Measurements from ENCODE around the gene SP7. TPM values are rescaled to one million over a fixed set of nuclear protein-coding genes. Genes with fewer than 3 reads are reported as not detected.

SP7 gene
- total and polyA plus RNA-seq, 9 of the 15 experiments (the other 6 are each of a cell fraction or from before 2014, with no cell fraction given), result 0.04 TPM; not detected in 8

DNA sequence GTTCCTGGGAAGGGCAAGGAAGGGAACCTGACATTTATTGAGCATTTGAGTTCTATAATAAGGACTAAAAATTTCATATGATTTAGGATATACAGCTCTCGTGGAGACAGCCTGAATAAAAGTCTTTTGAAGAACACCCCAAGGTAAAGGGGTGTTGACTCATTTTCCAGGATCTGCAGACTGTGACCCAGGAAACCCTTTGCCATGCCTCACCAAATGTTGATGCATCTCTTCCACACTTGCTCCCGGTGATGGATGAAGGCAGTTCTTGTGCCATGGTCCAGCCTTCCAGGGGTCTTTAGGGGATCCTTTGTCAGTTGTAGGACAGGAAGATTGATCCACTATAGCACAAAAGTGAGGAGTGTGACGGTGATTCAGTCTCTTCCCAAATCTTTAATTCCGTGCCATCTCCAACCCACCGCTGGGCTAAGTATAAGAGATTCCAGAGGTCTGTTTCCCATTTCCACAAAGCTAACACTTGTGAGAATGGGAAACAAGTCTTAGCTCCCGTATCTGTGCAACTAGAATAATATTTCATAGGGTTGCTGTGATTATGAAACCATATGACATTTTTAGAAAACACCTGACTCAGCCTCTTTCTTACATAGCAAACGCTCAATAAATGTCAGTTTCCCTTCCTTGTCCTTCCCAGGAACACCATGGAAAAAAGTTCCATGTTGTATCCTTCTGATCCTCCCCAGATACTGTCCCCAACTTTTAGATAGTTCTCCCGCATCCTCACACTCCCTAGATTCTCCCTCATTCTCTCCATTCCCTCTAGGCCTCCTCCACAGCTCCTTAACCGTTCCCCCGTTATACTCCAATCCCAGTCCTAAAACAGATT is 15.6 kb downstream of the SP7 start (continued):
- TF ChIP-seq, protein P1, sequence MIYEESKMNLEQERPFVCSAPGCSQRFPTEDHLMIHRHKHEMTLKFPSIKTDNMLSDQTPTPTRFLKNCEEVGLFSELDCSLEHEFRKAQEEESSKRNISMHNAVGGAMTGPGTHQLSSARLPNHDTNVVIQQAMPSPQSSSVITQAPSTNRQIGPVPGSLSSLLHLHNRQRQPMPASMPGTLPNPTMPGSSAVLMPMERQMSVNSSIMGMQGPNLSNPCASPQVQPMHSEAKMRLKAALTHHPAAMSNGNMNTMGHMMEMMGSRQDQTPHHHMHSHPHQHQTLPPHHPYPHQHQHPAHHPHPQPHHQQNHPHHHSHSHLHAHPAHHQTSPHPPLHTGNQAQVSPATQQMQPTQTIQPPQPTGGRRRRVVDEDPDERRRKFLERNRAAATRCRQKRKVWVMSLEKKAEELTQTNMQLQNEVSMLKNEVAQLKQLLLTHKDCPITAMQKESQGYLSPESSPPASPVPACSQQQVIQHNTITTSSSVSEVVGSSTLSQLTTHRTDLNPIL (CRISPR knock-in tag; IDR thresholded peaks at IDR 0.05), result 0 out of 2 replicates have a peak, but pooled peaks have one; percentile 33
- TF ChIP-seq NCOA2 (IDR thresholded peaks at IDR 0.05; ENCODE audit: partially characterized antibody in 2 of 2) (no peak), ZNF316 (IDR thresholded peaks at IDR 0.05) (peak; percentile 91), HDGF (IDR thresholded peaks at IDR 0.05) (peak; percentile 87; the same call in 1 of the 2 replicates)
- TF ChIP-seq, protein P2, sequence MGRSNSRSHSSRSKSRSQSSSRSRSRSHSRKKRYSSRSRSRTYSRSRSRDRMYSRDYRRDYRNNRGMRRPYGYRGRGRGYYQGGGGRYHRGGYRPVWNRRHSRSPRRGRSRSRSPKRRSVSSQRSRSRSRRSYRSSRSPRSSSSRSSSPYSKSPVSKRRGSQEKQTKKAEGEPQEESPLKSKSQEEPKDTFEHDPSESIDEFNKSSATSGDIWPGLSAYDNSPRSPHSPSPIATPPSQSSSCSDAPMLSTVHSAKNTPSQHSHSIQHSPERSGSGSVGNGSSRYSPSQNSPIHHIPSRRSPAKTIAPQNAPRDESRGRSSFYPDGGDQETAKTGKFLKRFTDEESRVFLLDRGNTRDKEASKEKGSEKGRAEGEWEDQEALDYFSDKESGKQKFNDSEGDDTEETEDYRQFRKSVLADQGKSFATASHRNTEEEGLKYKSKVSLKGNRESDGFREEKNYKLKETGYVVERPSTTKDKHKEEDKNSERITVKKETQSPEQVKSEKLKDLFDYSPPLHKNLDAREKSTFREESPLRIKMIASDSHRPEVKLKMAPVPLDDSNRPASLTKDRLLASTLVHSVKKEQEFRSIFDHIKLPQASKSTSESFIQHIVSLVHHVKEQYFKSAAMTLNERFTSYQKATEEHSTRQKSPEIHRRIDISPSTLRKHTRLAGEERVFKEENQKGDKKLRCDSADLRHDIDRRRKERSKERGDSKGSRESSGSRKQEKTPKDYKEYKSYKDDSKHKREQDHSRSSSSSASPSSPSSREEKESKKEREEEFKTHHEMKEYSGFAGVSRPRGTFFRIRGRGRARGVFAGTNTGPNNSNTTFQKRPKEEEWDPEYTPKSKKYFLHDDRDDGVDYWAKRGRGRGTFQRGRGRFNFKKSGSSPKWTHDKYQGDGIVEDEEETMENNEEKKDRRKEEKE (IDR thresholded peaks at IDR 0.05; ENCODE audit: borderline replicate concordance in 1 of 2, control insufficient read depth in 1 of 2, low read depth in 2 of 2, low read length in 1 of 2), result 0 out of 4 replicates have a peak, but pooled peaks of 1 of the 2 experiments have one; percentile 60
- TF ChIP-seq, protein P3, sequence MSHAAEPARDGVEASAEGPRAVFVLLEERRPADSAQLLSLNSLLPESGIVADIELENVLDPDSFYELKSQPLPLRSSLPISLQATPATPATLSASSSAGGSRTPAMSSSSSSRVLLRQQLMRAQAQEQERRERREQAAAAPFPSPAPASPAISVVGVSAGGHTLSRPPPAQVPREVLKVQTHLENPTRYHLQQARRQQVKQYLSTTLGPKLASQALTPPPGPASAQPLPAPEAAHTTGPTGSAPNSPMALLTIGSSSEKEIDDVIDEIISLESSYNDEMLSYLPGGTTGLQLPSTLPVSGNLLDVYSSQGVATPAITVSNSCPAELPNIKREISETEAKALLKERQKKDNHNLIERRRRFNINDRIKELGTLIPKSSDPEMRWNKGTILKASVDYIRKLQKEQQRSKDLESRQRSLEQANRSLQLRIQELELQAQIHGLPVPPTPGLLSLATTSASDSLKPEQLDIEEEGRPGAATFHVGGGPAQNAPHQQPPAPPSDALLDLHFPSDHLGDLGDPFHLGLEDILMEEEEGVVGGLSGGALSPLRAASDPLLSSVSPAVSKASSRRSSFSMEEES (CRISPR knock-in tag; IDR thresholded peaks at IDR 0.05), result no peak
- TF ChIP-seq, protein P4, sequence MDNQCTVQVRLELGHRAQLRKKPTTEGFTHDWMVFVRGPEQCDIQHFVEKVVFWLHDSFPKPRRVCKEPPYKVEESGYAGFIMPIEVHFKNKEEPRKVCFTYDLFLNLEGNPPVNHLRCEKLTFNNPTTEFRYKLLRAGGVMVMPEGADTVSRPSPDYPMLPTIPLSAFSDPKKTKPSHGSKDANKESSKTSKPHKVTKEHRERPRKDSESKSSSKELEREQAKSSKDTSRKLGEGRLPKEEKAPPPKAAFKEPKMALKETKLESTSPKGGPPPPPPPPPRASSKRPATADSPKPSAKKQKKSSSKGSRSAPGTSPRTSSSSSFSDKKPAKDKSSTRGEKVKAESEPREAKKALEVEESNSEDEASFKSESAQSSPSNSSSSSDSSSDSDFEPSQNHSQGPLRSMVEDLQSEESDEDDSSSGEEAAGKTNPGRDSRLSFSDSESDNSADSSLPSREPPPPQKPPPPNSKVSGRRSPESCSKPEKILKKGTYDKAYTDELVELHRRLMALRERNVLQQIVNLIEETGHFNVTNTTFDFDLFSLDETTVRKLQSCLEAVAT (IDR thresholded peaks at IDR 0.05), result peak in 1 of 2 experiments; percentile 80; a peak in 1 of 4 replicates

Measured in K562 (cell line).